Measurements from ENCODE around the gene GALNT2.

GALNT2 gene

DNA sequence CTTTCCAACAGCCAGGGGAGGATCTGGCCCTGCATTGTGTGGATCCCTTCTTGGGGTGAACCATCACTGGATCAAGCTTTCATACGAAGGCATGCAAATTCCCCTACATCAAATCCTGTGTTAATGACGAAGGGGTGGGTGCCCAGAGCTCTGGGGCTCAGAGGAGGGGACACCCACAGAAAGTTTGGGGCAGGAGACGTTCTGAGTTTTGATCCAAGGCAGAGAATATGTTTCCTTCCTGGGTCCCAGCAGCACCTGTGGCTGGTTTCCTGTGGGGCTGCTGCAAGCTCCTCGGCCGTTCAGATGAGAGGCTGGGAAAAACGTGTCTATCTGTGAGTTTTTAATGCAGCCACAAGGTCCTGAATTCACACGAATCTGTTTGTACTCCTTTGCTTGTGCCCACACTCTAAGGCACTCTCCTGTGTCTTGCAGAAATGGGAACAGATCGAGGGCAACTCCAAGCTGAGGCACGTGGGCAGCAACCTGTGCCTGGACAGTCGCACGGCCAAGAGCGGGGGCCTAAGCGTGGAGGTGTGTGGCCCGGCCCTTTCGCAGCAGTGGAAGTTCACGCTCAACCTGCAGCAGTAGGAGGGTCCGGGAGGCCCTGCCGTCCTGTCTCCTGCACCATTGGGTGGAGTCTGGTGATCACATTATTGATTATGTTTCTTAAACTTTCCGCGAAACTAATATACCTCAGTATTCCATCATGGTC lies 212.0 kb downstream of the GALNT2 start:
- H3K27ac ChIP-seq (ENCODE audit: low read depth, low read length): no peak overlapping the region

DNA sequence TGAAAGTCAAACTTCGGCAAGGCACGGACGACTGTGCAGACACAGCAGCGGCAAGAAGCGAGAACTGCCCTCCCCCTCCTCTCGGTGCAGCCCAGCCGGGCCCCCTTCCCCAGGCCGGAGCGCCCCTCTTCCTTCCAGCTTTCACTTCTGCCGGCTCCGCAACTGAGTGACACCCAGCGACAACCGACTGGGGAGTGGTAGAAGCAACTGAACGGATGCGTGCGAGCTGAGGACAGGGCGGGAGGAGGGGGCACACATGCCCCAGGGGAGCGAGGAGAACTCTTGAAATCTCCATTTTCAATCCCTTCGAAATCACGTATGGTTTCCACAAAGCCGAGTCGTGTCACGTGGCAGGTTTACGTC lies 212.5 kb downstream of the GALNT2 start:
- Histone ChIP-seq H3K27me3 (ENCODE audit: control insufficient read depth, insufficient read depth, low read length) (no peaks in the 10 kb centered on the region), H3K27ac (ENCODE audit: low read depth, low read length) (no peak overlapping the region), H3K9ac (ENCODE audit: low read length) (no peak overlapping the region), H3K4me1 (ENCODE audit: control insufficient read depth, insufficient read depth, low read length) (no peaks in the 10 kb centered on the region), H3K4me3 (ENCODE audit: low read length) (no peak overlapping the region), H3K36me3 (ENCODE audit: control insufficient read depth, insufficient read depth, low read length) (peaks cover 9% of the 10 kb centered on the region)

More for the DNA sequence above, 212.0 kb downstream of the GALNT2 start:
- Histone ChIP-seq H3K36me3 (ENCODE audit: control insufficient read depth, insufficient read depth, low read length) (peaks cover 9% of the 10 kb centered on the region), H3K9ac (ENCODE audit: low read length) (no peak overlapping the region), H3K4me3 (ENCODE audit: low read length) (no peak overlapping the region), H3K27me3 (ENCODE audit: control insufficient read depth, insufficient read depth, low read length) (no peaks in the 10 kb centered on the region), H3K4me1 (ENCODE audit: control insufficient read depth, insufficient read depth, low read length) (no peaks in the 10 kb centered on the region)

DNA sequence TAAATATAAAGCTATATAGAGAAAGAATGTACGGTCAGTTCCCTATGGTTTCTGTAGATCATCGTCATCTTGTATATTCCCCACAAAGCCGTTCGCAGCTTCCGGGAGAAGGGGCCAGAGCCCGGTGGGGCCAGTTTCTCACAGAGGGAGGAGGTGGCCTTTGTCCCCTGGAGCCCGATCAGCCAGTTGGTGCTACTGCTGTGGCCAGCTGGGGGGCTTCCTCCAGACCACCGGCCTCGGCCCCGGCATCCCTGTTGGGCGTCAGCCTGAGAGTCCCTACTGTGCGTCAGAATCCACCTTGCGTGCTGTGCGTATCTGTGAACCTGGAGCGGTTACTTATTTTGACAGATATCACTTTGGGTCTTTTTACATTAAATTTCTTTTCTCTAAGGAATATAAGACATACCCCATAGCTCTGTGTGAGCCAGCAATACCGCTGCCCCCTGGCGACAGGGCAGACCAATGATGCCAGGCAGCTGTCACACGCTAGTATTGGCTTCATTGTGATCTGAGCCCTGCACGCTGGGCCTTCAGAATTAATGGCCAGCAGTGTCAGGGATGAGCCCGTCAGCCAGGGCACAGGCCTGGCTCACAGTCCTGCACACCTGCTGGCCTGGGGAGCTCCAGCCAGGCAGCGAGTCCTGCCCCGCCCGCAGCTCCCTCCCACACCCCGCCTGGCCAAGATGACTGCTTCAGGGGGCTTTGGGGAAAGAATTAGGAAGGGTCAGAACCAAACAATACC lies 213.2 kb downstream of the GALNT2 start:
- H3K36me3 ChIP-seq (ENCODE audit: control insufficient read depth, insufficient read depth, low read length): peaks cover 5% of the 10 kb centered on the region
- H3K9ac ChIP-seq (ENCODE audit: low read length): no peak overlapping the region
- no peak overlapping the region for H3K27ac ChIP-seq (ENCODE audit: low read depth, low read length)
- no peaks in the 10 kb centered on the region for H3K4me1 ChIP-seq (ENCODE audit: control insufficient read depth, insufficient read depth, low read length)
- H3K27me3 ChIP-seq (ENCODE audit: control insufficient read depth, insufficient read depth, low read length): no peaks in the 10 kb centered on the region
- no peak overlapping the region for H3K4me3 ChIP-seq (ENCODE audit: low read length)

DNA sequence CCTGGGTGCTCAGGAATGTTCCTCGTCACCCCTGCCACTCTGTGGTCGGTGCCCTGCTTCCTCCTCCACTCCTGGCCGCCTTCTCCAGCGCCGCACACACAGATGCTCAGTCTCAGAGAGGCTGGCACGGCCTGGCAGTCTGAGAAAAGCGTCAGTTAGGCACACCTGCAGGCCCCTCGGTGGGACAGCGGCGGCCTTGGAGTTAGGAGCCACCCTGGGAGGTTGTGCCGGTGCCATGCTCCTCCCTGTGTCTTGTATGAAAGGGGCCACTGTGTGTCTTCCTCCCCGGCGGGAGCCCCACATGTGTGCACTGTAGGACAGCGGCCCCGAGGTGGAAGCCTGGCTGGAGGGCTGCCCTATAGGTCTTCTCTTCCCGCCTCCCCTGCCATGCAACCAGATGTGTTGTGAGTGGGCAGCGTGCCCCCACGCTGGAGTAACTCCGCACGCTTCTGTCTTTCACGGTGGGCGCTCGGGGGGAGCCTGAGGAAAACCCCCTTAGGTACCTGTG lies 213.9 kb downstream of the GALNT2 start:
- H3K4me1 ChIP-seq (ENCODE audit: control insufficient read depth, insufficient read depth, low read length): no peaks in the 10 kb centered on the region
- no peaks in the 10 kb centered on the region for H3K27me3 ChIP-seq (ENCODE audit: control insufficient read depth, insufficient read depth, low read length)
- no peak overlapping the region for H3K27ac ChIP-seq (ENCODE audit: low read depth, low read length)
- H3K36me3 ChIP-seq (ENCODE audit: control insufficient read depth, insufficient read depth, low read length): peaks cover 3% of the 10 kb centered on the region
- no peak overlapping the region for H3K9ac ChIP-seq (ENCODE audit: low read length)
- H3K4me3 ChIP-seq (ENCODE audit: low read length): no peak overlapping the region

DNA sequence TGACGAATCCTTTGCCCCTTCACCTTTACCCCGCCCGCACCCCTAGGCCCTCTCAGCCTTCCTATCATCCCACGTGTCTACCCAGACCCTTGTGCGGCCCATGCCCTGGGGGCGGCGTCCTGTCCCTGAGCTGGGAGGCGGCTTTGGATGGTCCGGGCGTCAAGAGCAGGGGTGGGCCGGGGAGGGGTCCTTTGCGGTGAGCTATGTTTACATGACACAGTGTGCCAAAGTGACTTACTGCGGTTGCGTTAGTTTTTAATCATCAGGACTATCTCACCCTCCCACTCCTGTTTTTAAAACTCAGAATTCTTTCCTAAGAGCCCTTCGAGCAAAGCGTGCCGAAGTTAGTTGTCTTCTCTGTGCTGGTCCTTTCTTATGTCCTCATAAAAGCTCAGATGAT lies 214.5 kb downstream of the GALNT2 start:
- H3K4me1 ChIP-seq (ENCODE audit: control insufficient read depth, insufficient read depth, low read length): no peaks in the 10 kb centered on the region
- H3K27me3 ChIP-seq (ENCODE audit: control insufficient read depth, insufficient read depth, low read length): no peaks in the 10 kb centered on the region
- H3K27ac ChIP-seq (ENCODE audit: low read depth, low read length): no peak overlapping the region

DNA sequence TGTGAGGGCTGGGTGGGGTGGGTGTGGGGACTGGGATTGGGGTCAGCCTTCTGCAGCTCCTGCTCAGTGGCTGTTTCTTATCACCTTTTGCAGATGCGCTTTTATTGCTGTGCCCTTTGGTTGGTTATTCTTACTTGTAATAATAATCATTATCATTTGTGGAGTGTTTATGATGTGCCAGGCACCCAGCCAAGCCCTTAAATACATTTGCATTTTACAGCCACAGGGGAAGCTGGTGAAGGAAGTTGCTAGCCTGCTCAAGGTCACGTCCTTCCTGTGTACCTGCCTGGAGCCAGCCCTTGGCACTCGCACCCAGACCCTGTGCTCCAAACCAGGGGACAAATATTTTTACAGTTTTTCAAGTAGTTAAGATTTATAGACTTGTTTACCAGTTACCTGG lies 215.1 kb downstream of the GALNT2 start:
- H3K4me3 ChIP-seq (ENCODE audit: low read length): no peak overlapping the region

More for the DNA sequence above, 214.5 kb downstream of the GALNT2 start:
- H3K4me3 ChIP-seq (ENCODE audit: low read length): no peak overlapping the region
- H3K9ac ChIP-seq (ENCODE audit: low read length): no peak overlapping the region
- H3K36me3 ChIP-seq (ENCODE audit: control insufficient read depth, insufficient read depth, low read length): no peaks in the 10 kb centered on the region

DNA sequence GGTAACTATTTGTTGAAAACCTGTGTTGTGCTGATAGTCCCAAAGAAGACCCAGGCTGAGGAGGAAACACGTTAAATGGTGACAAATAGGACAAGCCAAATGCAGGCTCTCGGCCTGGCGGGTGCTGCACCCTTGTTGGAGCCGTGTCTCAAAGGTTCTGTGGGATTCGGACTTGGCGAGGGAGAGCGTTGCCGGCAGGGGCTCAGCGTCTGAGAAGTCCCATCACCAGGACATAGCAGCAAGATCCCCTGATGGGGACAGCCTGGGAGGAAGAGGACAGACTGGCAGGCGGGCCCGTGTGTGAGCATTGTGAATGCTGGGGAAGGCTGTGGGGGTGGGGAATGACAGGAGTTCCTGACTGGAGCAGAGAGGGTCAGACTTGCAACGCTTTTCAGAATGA lies 216.6 kb downstream of the GALNT2 start:
- H3K27me3 ChIP-seq (ENCODE audit: control insufficient read depth, insufficient read depth, low read length): no peaks in the 10 kb centered on the region
- no peaks in the 10 kb centered on the region for H3K36me3 ChIP-seq (ENCODE audit: control insufficient read depth, insufficient read depth, low read length)
- H3K4me3 ChIP-seq (ENCODE audit: low read length): no peak overlapping the region
- H3K4me1 ChIP-seq (ENCODE audit: control insufficient read depth, insufficient read depth, low read length): no peaks in the 10 kb centered on the region
- H3K9ac ChIP-seq (ENCODE audit: low read length): no peak overlapping the region
- H3K27ac ChIP-seq (ENCODE audit: low read depth, low read length): no peak overlapping the region

More for the DNA sequence above, 215.1 kb downstream of the GALNT2 start:
- no peak overlapping the region for H3K27ac ChIP-seq (ENCODE audit: low read depth, low read length)
- no peaks in the 10 kb centered on the region for H3K36me3 ChIP-seq (ENCODE audit: control insufficient read depth, insufficient read depth, low read length)
- no peaks in the 10 kb centered on the region for H3K4me1 ChIP-seq (ENCODE audit: control insufficient read depth, insufficient read depth, low read length)
- H3K27me3 ChIP-seq (ENCODE audit: control insufficient read depth, insufficient read depth, low read length): no peaks in the 10 kb centered on the region
- H3K9ac ChIP-seq (ENCODE audit: low read length): no peak overlapping the region

DNA sequence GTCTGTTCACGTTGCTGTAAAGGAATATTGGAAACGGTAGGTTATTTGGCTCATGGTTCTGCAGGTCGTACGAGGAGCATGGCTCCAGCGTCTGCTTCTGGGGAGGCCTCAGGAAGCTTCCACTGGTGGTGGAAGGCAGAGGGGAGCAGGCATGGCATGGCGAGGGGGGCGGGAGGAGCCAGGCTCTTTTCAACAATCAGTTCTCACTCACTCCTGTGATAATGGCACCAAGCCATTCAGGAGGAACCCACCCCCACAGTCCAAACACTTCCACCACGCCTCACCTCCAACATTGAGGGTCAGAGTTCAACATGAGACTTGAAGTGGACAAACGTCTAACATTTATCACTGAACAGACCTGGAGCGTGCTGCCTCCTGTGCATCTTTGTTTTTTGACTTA lies 217.9 kb downstream of the GALNT2 start:
- no peak overlapping the region for H3K27ac ChIP-seq (ENCODE audit: low read depth, low read length)
- no peak overlapping the region for H3K9ac ChIP-seq (ENCODE audit: low read length)
- H3K36me3 ChIP-seq (ENCODE audit: control insufficient read depth, insufficient read depth, low read length): no peaks in the 10 kb centered on the region
- H3K4me3 ChIP-seq (ENCODE audit: low read length): no peak overlapping the region
- H3K27me3 ChIP-seq (ENCODE audit: control insufficient read depth, insufficient read depth, low read length): no peaks in the 10 kb centered on the region
- H3K4me1 ChIP-seq (ENCODE audit: control insufficient read depth, insufficient read depth, low read length): no peaks in the 10 kb centered on the region

DNA sequence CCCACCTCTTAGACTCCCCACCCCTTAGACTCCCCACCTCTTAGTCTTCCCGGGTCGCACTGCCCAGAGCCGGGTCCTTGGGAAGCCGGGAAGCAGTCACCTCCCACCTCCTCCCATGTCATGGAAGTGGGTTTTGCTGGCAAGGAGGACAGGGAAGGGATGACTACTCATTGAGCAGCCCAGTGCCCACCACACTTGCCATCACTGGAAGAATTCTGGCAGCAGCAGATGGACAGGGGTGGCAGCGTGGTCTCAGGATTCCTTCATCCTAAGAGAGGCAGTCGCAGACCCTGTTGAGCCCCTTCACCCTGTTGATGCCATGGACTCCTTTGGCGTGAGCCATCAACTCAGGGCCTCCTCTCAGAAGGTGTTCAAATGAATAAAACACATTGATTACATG lies 218.3 kb downstream of the GALNT2 start:
- H3K27ac ChIP-seq (ENCODE audit: low read depth, low read length): no peak overlapping the region
- no peaks in the 10 kb centered on the region for H3K27me3 ChIP-seq (ENCODE audit: control insufficient read depth, insufficient read depth, low read length)
- H3K4me3 ChIP-seq (ENCODE audit: low read length): no peak overlapping the region
- H3K9ac ChIP-seq (ENCODE audit: low read length): no peak overlapping the region
- no peaks in the 10 kb centered on the region for H3K4me1 ChIP-seq (ENCODE audit: control insufficient read depth, insufficient read depth, low read length)
- no peaks in the 10 kb centered on the region for H3K36me3 ChIP-seq (ENCODE audit: control insufficient read depth, insufficient read depth, low read length)

DNA sequence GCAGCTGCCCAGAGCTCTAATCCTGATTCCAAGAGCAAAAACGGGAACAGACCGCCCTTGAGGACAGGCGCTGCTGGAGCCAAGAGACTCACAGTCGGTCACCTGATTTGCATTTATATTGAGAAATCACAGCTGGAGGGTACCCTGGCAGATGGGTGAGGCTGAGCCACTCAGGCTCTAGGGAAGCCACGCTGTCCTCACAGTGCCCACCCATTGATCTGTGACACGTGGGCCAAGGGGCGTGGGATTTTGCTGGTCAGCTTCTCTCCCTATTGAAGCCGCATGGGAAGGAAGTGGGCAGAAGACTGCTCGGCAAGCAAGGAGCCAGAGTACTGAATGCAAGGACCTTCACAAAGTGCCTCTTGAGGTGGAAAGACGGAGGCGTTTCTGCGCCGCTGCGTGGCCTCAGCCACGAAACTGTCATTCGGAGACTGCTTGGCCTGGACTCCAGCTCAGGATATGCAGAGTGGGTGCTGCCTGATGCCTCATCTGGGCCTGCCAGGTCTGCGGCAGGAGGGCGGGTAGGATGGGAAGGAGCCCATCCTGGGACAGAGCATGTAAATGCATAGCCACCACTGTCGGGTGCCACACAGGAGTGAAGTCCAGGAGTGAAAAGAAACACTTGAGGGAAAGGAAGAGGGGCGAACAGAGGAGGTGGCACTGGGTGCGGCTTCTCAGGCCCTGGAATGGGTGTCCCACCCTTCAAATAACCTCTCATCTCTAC lies 219.3 kb downstream of the GALNT2 start:
- Histone ChIP-seq H3K4me3 (ENCODE audit: low read length) (no peak overlapping the region), H3K27ac (ENCODE audit: low read depth, low read length) (no peak overlapping the region), H3K4me1 (ENCODE audit: control insufficient read depth, insufficient read depth, low read length) (no peaks in the 10 kb centered on the region), H3K9ac (ENCODE audit: low read length) (no peak overlapping the region), H3K27me3 (ENCODE audit: control insufficient read depth, insufficient read depth, low read length) (no peaks in the 10 kb centered on the region), H3K36me3 (ENCODE audit: control insufficient read depth, insufficient read depth, low read length) (no peaks in the 10 kb centered on the region)

DNA sequence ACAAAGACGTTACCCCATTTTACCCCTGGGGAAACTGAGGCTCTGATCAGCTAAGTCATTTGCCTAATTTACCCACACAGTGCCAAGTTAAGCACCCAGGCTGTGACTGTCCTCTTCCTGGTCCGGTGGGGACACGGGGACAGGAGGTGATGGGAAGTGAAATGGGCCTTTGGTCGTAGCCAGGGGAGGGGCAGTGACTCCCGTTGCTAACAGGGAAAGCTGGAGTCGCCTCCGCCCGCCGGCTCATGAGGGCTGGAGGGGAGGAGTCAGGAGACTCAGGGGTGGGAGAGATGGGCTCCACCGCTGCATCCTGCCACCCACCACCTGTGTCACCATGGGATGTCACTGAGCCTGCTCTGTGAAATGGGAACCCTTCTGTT lies 219.8 kb downstream of the GALNT2 start:
- no peaks in the 10 kb centered on the region for H3K27me3 ChIP-seq (ENCODE audit: control insufficient read depth, insufficient read depth, low read length)
- H3K36me3 ChIP-seq (ENCODE audit: control insufficient read depth, insufficient read depth, low read length): no peaks in the 10 kb centered on the region
- H3K27ac ChIP-seq (ENCODE audit: low read depth, low read length): no peak overlapping the region
- no peaks in the 10 kb centered on the region for H3K4me1 ChIP-seq (ENCODE audit: control insufficient read depth, insufficient read depth, low read length)
- H3K9ac ChIP-seq (ENCODE audit: low read length): no peak overlapping the region
- no peak overlapping the region for H3K4me3 ChIP-seq (ENCODE audit: low read length)

DNA sequence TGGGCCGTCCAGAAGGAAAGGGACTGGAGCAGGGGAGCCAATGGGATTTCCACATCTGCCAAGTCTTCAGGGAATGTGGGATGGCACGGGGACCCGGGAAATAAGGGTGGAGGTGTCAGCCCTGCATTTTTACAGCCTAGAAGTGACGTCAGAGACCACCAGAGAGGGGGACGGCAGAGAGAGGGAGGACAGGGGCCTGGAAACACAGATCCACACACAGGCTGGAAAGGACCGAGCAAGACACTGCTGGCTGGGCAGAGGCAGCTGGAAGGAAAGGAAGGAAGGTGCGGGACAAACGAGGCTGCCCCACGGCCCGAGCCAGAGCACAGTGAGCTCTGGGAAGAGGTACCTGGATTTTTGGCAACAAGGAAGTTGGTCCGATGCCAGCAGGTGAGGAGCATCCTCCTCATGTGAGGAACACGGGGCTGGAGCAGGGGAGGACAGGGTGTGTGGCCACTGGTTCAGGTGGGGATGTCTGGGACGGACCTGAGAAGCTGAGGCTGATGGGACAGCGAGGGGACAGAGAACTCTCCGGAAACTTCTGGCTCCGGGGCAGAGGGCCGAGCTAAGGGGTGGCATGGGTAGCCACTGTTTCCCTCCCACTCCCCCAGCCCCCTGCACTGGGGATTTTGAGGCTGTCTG lies 220.8 kb downstream of the GALNT2 start:
- Histone ChIP-seq H3K27me3 (ENCODE audit: control insufficient read depth, insufficient read depth, low read length) (no peaks in the 10 kb centered on the region), H3K36me3 (ENCODE audit: control insufficient read depth, insufficient read depth, low read length) (no peaks in the 10 kb centered on the region), H3K4me3 (ENCODE audit: low read length) (no peak overlapping the region), H3K27ac (ENCODE audit: low read depth, low read length) (no peak overlapping the region), H3K9ac (ENCODE audit: low read length) (no peak overlapping the region), H3K4me1 (ENCODE audit: control insufficient read depth, insufficient read depth, low read length) (no peaks in the 10 kb centered on the region)

All from rectal smooth muscle tissue (tissue), 1 donor.